Endodermal cell (in vitro differentiated cells): ENCODE data around the gene ULK3. TPM values are rescaled to one million over a fixed set of nuclear protein-coding genes. Genes with fewer than 3 reads are reported as not detected.

ENCODE experiments used
- DNase-seq: peaks from one replicate; pipeline ENCODE4 v3.0.0-alpha.2; 2017
- H3K27ac ChIP-seq: 2 replicates; pipeline ENCODE4 v1.5.1; 2013; ENCODE audit warnings: mild to moderate bottlenecking, low read depth, low read length, moderate library complexity
- H3K27me3 ChIP-seq: 2 replicates; pipeline ENCODE4 v1.6.1; 2013; ENCODE audit warnings: mild to moderate bottlenecking, low read length, moderate library complexity; ENCODE audit not compliant: insufficient read depth, control insufficient read depth, poor library complexity, severe bottlenecking
- H3K36me3 ChIP-seq: 2 replicates; pipeline ENCODE4 v1.7.0; 2013; ENCODE audit warnings: mild to moderate bottlenecking, low read length, moderate library complexity; ENCODE audit not compliant: control insufficient read depth, insufficient read depth
- H3K4me1 ChIP-seq: one replicate; pipeline ENCODE4 v1.7.0; 2013; ENCODE audit warnings: low read length; ENCODE audit not compliant: control insufficient read depth, insufficient read depth
- H3K4me3 ChIP-seq: 2 replicates; pipeline ENCODE4 v1.5.1; 2013; ENCODE audit warnings: mild to moderate bottlenecking, low read length, moderate library complexity
- H3K9ac ChIP-seq: 2 replicates; pipeline ENCODE4 v1.6.1; 2013; ENCODE audit warnings: mild to moderate bottlenecking, low read length, moderate library complexity; ENCODE audit not compliant: poor library complexity, severe bottlenecking; ENCODE audit errors: extremely low read depth
- H3K9me3 ChIP-seq: 2 replicates; pipeline ENCODE4 v1.6.1; 2013; ENCODE audit warnings: mild to moderate bottlenecking, low read length, moderate library complexity; ENCODE audit not compliant: control insufficient read depth
- H3K27ac Mint-ChIP-seq: 2 replicates; pipeline ENCODE4 v1.8.0; 2020; ENCODE audit warnings: mixed read lengths
- H3K27me3 Mint-ChIP-seq: 2 replicates; pipeline ENCODE4 v1.8.0; 2021; ENCODE audit warnings: mild to moderate bottlenecking, mixed read lengths; ENCODE audit not compliant: insufficient read depth
- H3K36me3 Mint-ChIP-seq: 2 replicates; pipeline ENCODE4 v1.8.0; 2020; ENCODE audit warnings: low read depth, mixed read lengths
- H3K4me1 Mint-ChIP-seq: 2 replicates; pipeline ENCODE4 v1.8.0; 2020; ENCODE audit warnings: mixed read lengths
- H3K4me3 Mint-ChIP-seq: 2 replicates; pipeline ENCODE4 v1.8.0; 2020; ENCODE audit warnings: mild to moderate bottlenecking, moderate library complexity, mixed read lengths
- H3K9me3 Mint-ChIP-seq: 2 replicates; pipeline ENCODE4 v1.8.0; 2020; ENCODE audit warnings: mild to moderate bottlenecking, mixed read lengths
- WGBS, 2 experiments: methylation state at CpG; one replicate each; pipeline versions ENCODE4 v1.1.5 to v1.1.7; 2013; ENCODE audit warnings: missing lambda C conversion rate in 2 of 2, mixed read lengths in 1 of 2; ENCODE audit not compliant: insufficient coverage in 1 of 2, insufficient read length in 1 of 2; 5-methylcytosine and 5-hydroxymethylcytosine counted together
- total RNA-seq, 2 donors: library from RNA; stranded (reverse); fragmentation: NEBNext Ultra II Directional in 1 of 2; extraction: Animal tissue kit (Norgen Biotek cat#: 25700) in 1 of 2; gene quantifications; 2 replicates in 1 of 2; 3 replicates in 1 of 2; pipeline ENCODE4 v1.2.1, GENCODE V29; 2021
- TF ChIP-seq, protein P1 (sequence below): fragments of 200-600 bp; sonication (generic); conservative IDR thresholded peaks from 2 replicates; pipeline ENCODE4 v1.5.0; 2021; ENCODE audit warnings: antibody characterized with exemption, mild to moderate bottlenecking

Gene ULK3
- total RNA-seq, 2 donors from 2014 or later = 33.9 to 36.2 TPM

DNA sequence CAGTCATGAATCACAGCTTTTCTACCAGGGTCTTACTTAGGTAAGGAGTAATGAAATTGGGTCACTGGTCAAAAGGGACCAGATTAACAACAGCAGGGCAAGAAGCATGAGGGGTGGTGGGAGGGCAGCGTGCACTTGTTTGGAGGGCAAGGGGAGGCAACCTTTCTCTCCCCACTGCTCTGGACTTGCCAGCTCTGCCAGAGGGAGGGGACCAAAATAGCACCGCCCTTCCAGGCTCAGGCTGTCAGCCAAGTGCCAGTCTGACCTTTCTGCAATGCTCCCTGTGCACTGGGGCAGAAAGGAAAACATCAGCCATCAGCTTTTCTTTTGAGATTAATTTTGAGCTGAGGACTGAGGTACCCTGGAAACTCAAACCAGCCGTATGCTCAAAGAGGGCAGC is 4.5 kb upstream of the ULK3 start:
- TF ChIP-seq, protein P1, sequence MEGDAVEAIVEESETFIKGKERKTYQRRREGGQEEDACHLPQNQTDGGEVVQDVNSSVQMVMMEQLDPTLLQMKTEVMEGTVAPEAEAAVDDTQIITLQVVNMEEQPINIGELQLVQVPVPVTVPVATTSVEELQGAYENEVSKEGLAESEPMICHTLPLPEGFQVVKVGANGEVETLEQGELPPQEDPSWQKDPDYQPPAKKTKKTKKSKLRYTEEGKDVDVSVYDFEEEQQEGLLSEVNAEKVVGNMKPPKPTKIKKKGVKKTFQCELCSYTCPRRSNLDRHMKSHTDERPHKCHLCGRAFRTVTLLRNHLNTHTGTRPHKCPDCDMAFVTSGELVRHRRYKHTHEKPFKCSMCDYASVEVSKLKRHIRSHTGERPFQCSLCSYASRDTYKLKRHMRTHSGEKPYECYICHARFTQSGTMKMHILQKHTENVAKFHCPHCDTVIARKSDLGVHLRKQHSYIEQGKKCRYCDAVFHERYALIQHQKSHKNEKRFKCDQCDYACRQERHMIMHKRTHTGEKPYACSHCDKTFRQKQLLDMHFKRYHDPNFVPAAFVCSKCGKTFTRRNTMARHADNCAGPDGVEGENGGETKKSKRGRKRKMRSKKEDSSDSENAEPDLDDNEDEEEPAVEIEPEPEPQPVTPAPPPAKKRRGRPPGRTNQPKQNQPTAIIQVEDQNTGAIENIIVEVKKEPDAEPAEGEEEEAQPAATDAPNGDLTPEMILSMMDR = no peak
- H3K4me3 ChIP-seq = no peak overlapping the region
- no peaks in the 10 kb centered on the region for H3K4me1 ChIP-seq
- peaks cover 27% of the 10 kb centered on the region for H3K36me3 ChIP-seq
- no peak for DNase-seq
- H3K27me3 Mint-ChIP-seq = no peaks in the 10 kb centered on the region
- no peak overlapping the region for H3K9ac ChIP-seq
- H3K36me3 Mint-ChIP-seq = peaks cover 49% of the 10 kb centered on the region
- no peak overlapping the region for H3K27ac ChIP-seq
- WGBS, 2 experiments = 80 to 94% methylated on average over 1 to 3 of the region's 3 CpGs
- no peaks in the 10 kb centered on the region for H3K27me3 ChIP-seq
- H3K4me3 Mint-ChIP-seq = no peak overlapping the region
- peaks cover 9% of the 10 kb centered on the region for H3K4me1 Mint-ChIP-seq
- H3K27ac Mint-ChIP-seq = no peak overlapping the region
- no peaks in the 10 kb centered on the region for H3K9me3 ChIP-seq
- H3K9me3 Mint-ChIP-seq = no peaks in the 10 kb centered on the region

DNA sequence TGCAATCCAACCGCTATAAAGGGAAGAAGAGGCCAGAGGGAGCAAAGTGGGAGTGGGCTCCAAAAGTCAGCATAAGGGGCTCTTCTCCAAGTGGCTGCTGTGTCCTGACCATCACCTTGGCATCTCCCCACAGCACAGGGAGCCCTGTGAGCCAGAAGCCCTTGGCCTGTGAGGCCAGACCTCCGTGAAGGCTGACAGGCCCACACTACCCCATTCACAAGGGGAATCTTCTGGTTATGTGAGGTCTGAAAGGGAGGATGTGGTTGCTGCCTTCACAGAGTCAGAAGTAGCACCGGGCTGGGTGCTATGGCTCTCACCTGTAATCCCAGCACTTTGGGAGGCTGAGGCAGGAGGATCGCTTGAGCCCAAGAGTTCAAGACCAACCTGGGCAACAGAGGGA is 2.6 kb upstream of the ULK3 start:
- no peak overlapping the region for H3K9ac ChIP-seq
- 96 to 100% methylated on average over 3 of the region's 4 CpGs for WGBS, 2 experiments
- Mint-ChIP-seq H3K4me3 (no peak overlapping the region), H3K4me1 (peaks cover 20% of the 10 kb centered on the region), H3K9me3 (no peaks in the 10 kb centered on the region), H3K36me3 (peaks cover 45% of the 10 kb centered on the region), H3K27ac (no peak overlapping the region), H3K27me3 (no peaks in the 10 kb centered on the region)
- TF ChIP-seq, protein P1 = no peak
- no peak overlapping the region for H3K4me3 ChIP-seq
- peaks cover 16% of the 10 kb centered on the region for H3K36me3 ChIP-seq
- no peak for DNase-seq
- H3K4me1 ChIP-seq = no peaks in the 10 kb centered on the region
- no peaks in the 10 kb centered on the region for H3K27me3 ChIP-seq
- H3K9me3 ChIP-seq = no peaks in the 10 kb centered on the region
- H3K27ac ChIP-seq = no peak overlapping the region

DNA sequence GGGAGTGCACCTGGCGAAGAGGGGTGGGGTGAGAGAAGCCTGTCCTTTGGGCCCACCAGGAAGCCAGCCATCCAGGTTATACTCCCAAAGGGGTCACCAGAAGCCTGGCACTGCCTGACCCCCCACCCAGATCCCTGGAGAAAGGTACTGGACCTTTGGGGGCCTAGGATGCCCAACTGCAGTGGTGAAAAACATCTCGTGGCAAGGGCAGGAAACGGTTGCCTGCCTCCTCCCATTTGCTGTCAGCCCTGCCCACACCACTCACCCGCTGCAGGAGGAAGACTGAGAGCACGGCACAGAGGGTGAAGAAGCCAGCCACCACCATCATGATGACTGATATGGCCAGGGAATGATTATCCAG is 2.2 kb upstream of the ULK3 start:
- no peak overlapping the region for H3K9ac ChIP-seq
- Mint-ChIP-seq H3K9me3 (no peaks in the 10 kb centered on the region), H3K4me3 (no peak overlapping the region), H3K36me3 (peaks cover 45% of the 10 kb centered on the region), H3K27ac (no peak overlapping the region), H3K4me1 (peaks cover 21% of the 10 kb centered on the region), H3K27me3 (no peaks in the 10 kb centered on the region)
- TF ChIP-seq, protein P1 = no peak
- no peak for DNase-seq
- peaks cover 16% of the 10 kb centered on the region for H3K36me3 ChIP-seq
- no peaks in the 10 kb centered on the region for H3K27me3 ChIP-seq
- no peak overlapping the region for H3K4me3 ChIP-seq
- no peak overlapping the region for H3K27ac ChIP-seq
- H3K9me3 ChIP-seq = no peaks in the 10 kb centered on the region
- WGBS, 2 experiments = 92 to 100% methylated on average over 4 to 5 of the region's 5 CpGs
- H3K4me1 ChIP-seq = no peaks in the 10 kb centered on the region
